Neural progenitor cell (in vitro differentiated cells): ENCODE data around the gene GDPD3. TPM values are rescaled to one million over a fixed set of nuclear protein-coding genes. Genes with fewer than 3 reads are reported as not detected.

ENCODE experiments used
- DNase-seq: peaks from one replicate; pipeline ENCODE4 v3.0.0-alpha.2; 2016; ENCODE audit warnings: low spot score
- H2AFZ ChIP-seq: fragments of 200-600 bp; sonication (generic); replicated peaks from 2 replicates; pipeline ENCODE4 v1.6.1; 2016; ENCODE audit warnings: antibody characterized with exemption
- H3F3A ChIP-seq: fragments of 200-600 bp; sonication (generic); 2 replicates; pipeline ENCODE4 v1.6.1; 2016; ENCODE audit warnings: antibody characterized with exemption, low read depth
- H3K27ac ChIP-seq: fragments of 200-600 bp; sonication (generic); 2 replicates; pipeline ENCODE4 v1.5.1; 2016; ENCODE audit warnings: mild to moderate bottlenecking
- H3K27me3 ChIP-seq: fragments of 200-600 bp; sonication (generic); 2 replicates; pipeline ENCODE4 v1.6.1; 2016; ENCODE audit warnings: mild to moderate bottlenecking, moderate library complexity
- H3K36me3 ChIP-seq: fragments of 200-600 bp; sonication (generic); 2 replicates; pipeline ENCODE4 v1.5.1; 2016
- H3K4me1 ChIP-seq: fragments of 200-600 bp; sonication (generic); 2 replicates; pipeline ENCODE4 v1.6.1; 2016; ENCODE audit warnings: mixed run types
- H3K4me2 ChIP-seq: fragments of 200-600 bp; sonication (generic); 2 replicates; pipeline ENCODE4 v1.6.1; 2016
- H3K4me3 ChIP-seq: fragments of 200-600 bp; sonication (generic); 2 replicates; pipeline ENCODE4 v1.5.1; 2016
- H3K79me2 ChIP-seq: fragments of 200-600 bp; sonication (generic); 2 replicates; pipeline ENCODE4 v1.6.1; 2016; ENCODE audit warnings: low read depth
- H3K9ac ChIP-seq: fragments of 200-600 bp; sonication (generic); 2 replicates; pipeline ENCODE4 v1.6.1; 2016
- H3K9me3 ChIP-seq: fragments of 200-600 bp; sonication (generic); 2 replicates; pipeline ENCODE4 v1.5.1; 2016; ENCODE audit warnings: low read depth
- H4K20me1 ChIP-seq: fragments of 200-600 bp; sonication (generic); 2 replicates; pipeline ENCODE4 v1.6.1; 2016; ENCODE audit warnings: low read depth
- H3K27ac Mint-ChIP-seq: 3 replicates; pipeline ENCODE4 v1.8.0; 2021; ENCODE audit warnings: mixed read lengths
- H3K27me3 Mint-ChIP-seq: 2 replicates; pipeline ENCODE4 v1.8.0; 2022; ENCODE audit warnings: low read depth, mild to moderate bottlenecking, inconsistent platforms, moderate library complexity, mixed read lengths; ENCODE audit not compliant: insufficient read depth
- H3K36me3 Mint-ChIP-seq: 3 replicates; pipeline ENCODE4 v1.8.0; 2021; ENCODE audit warnings: mixed read lengths
- H3K4me1 Mint-ChIP-seq: 3 replicates; pipeline ENCODE4 v1.8.0; 2021; ENCODE audit warnings: mixed read lengths
- H3K4me3 Mint-ChIP-seq: 3 replicates; pipeline ENCODE4 v1.8.0; 2021; ENCODE audit warnings: mild to moderate bottlenecking, moderate library complexity, mixed read lengths
- H3K9me3 Mint-ChIP-seq: 3 replicates; pipeline ENCODE4 v1.8.0; 2020; ENCODE audit warnings: mixed read lengths
- CTCF ChIP-seq: fragments of 200-600 bp; sonication (generic); IDR thresholded peaks from 2 replicates; pipeline ENCODE4 v1.5.1; 2017; ENCODE audit warnings: antibody characterized with exemption, mild to moderate bottlenecking
- EZH2 ChIP-seq: fragments of 200-600 bp; sonication (generic); IDR thresholded peaks from 2 replicates; pipeline ENCODE4 v1.6.1; 2017; ENCODE audit warnings: antibody characterized with exemption, mild to moderate bottlenecking, moderate library complexity
- EZH2phosphoT487 ChIP-seq: fragments of 200-600 bp; sonication (generic); IDR thresholded peaks from 2 replicates; pipeline ENCODE4 v1.6.1; 2017; ENCODE audit warnings: antibody characterized with exemption
- total RNA-seq: library from RNA; depleted of rRNA; stranded (reverse); fragments of >200 nt; gene quantifications from 2 replicates; pipeline ENCODE4 v1.2.3, GENCODE V29; 2015; ENCODE audit warnings: low replicate concordance

The GDPD3 gene
- total RNA-seq, 1 donor from 2014 or later: 0.13 TPM

- no peaks in the 10 kb centered on the region for H3K4me1 ChIP-seq
- H3K27me3 ChIP-seq: no peaks in the 10 kb centered on the region
- H3K9me3 Mint-ChIP-seq: no peaks in the 10 kb centered on the region
- H3F3A ChIP-seq: no peaks in the 10 kb centered on the region
- no peak overlapping the region for H3K4me3 ChIP-seq
- no peak overlapping the region for H3K9ac ChIP-seq
- no peaks in the 10 kb centered on the region for H3K9me3 ChIP-seq
- H3K27me3 Mint-ChIP-seq: peaks cover 8% of the 10 kb centered on the region
- no peaks in the 10 kb centered on the region for H3K4me1 Mint-ChIP-seq
- no peak for DNase-seq
- H3K4me3 Mint-ChIP-seq: no peak overlapping the region
- no peaks in the 10 kb centered on the region for H4K20me1 ChIP-seq
- H3K4me2 ChIP-seq: no peak overlapping the region
- H3K27ac Mint-ChIP-seq: no peak overlapping the region
- H3K36me3 Mint-ChIP-seq: no peaks in the 10 kb centered on the region
- H3K79me2 ChIP-seq: no peaks in the 10 kb centered on the region
- H3K27ac ChIP-seq: no peak overlapping the region
- no peak overlapping the region for H2AFZ ChIP-seq
- no peaks in the 10 kb centered on the region for H3K36me3 ChIP-seq
- TF ChIP-seq CTCF: no peak
- no peak for TF ChIP-seq EZH2phosphoT487
- TF ChIP-seq EZH2: no peak
Measured at GRCh38 chr16:30143347-30143702, 30.0 kb upstream of the GDPD3 start.

DNA sequence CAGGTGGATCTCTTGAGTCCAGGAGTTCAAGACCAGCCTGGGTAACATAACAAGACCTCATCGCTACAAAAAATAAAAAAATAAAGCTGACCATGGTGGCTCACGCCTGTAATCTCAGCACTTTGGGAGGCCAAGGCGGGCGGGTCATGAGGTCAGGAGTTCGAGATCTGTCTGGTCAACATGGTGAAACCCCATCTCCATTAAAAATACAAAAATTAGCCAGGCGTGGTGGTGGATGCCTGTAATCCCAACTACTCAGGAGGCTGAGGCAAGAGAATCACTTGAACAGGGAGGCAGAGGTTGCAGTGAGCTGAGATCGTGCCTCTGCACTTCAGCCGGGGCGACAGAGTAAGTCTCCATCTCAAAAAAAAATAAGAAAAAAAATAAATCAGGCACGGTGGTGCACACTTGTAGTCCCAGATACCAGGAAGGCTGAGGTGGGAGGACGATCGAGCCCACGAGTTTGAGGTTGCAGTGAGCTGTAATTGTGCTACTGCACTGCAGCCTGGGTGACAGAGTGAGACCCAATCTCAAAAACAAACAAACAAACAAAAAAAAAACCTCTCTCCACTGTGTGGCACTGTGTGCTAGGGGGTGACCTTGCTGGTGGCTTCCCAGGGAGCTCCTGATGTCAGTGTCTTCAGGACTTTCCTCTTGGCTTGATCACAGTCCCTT lies 29.5 kb upstream of the GDPD3 start:
- H3K4me2 ChIP-seq: no peak overlapping the region
- no peak overlapping the region for H3K9ac ChIP-seq
- H4K20me1 ChIP-seq: no peaks in the 10 kb centered on the region
- no peaks in the 10 kb centered on the region for H3K9me3 ChIP-seq
- TF ChIP-seq EZH2 (no peak), CTCF (peak; percentile 43)
- H3K79me2 ChIP-seq: no peaks in the 10 kb centered on the region
- no peaks in the 10 kb centered on the region for H3F3A ChIP-seq
- H3K4me3 ChIP-seq: no peak overlapping the region
- H3K9me3 Mint-ChIP-seq: no peaks in the 10 kb centered on the region
- H3K27me3 Mint-ChIP-seq: peaks cover 8% of the 10 kb centered on the region
- DNase-seq: peak; percentile 46
- H3K27ac Mint-ChIP-seq: no peak overlapping the region
- no peaks in the 10 kb centered on the region for H3K36me3 Mint-ChIP-seq
- no peaks in the 10 kb centered on the region for H3K4me1 Mint-ChIP-seq
- no peaks in the 10 kb centered on the region for H3K36me3 ChIP-seq
- H3K4me1 ChIP-seq: no peaks in the 10 kb centered on the region
- no peak overlapping the region for H3K27ac ChIP-seq
- H3K27me3 ChIP-seq: no peaks in the 10 kb centered on the region
- H2AFZ ChIP-seq: no peak overlapping the region
- no peak overlapping the region for H3K4me3 Mint-ChIP-seq

DNA sequence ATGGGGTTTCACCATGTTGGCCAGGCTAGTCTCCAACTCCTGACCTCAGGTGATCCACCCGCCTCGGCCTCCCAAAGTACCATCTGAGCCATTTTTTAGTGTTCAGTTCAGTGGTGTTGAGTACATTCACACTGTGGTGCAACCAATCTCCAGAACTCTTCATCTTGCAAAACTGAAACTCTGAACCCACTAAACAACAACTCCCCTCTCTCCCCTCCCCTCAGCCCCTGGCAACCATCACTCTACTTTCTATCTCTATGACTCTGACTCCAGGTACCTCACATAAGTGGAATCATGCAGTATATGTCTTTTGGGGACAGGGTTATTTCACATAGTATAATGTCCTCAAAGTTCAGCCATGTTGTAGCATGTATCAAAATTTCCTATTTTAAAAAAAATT lies 28.4 kb upstream of the GDPD3 start:
- DNase-seq: no peak
- H3K4me2 ChIP-seq: no peak overlapping the region
- H3K4me1 ChIP-seq: no peaks in the 10 kb centered on the region
- no peak for TF ChIP-seq CTCF
- TF ChIP-seq EZH2phosphoT487: no peak
- TF ChIP-seq EZH2: no peak
- H3K4me1 Mint-ChIP-seq: no peaks in the 10 kb centered on the region
- no peaks in the 10 kb centered on the region for H3K27me3 ChIP-seq
- H2AFZ ChIP-seq: no peak overlapping the region
- no peaks in the 10 kb centered on the region for H3K9me3 ChIP-seq
- H4K20me1 ChIP-seq: no peaks in the 10 kb centered on the region
- no peak overlapping the region for H3K4me3 Mint-ChIP-seq
- no peaks in the 10 kb centered on the region for H3K9me3 Mint-ChIP-seq
- no peaks in the 10 kb centered on the region for H3K36me3 ChIP-seq
- H3K27me3 Mint-ChIP-seq: peaks cover 6% of the 10 kb centered on the region
- H3K27ac Mint-ChIP-seq: no peak overlapping the region
- no peaks in the 10 kb centered on the region for H3F3A ChIP-seq
- H3K4me3 ChIP-seq: no peak overlapping the region
- no peaks in the 10 kb centered on the region for H3K79me2 ChIP-seq
- H3K9ac ChIP-seq: no peak overlapping the region
- H3K27ac ChIP-seq: no peak overlapping the region
- H3K36me3 Mint-ChIP-seq: no peaks in the 10 kb centered on the region
